Measurements from ENCODE around the gene CYP2W1.

The CYP2W1 gene

GRCh38 chr7:1016577-1017531, 33.9 kb downstream of the CYP2W1 start:
- no peak for ATAC-seq

DNA sequence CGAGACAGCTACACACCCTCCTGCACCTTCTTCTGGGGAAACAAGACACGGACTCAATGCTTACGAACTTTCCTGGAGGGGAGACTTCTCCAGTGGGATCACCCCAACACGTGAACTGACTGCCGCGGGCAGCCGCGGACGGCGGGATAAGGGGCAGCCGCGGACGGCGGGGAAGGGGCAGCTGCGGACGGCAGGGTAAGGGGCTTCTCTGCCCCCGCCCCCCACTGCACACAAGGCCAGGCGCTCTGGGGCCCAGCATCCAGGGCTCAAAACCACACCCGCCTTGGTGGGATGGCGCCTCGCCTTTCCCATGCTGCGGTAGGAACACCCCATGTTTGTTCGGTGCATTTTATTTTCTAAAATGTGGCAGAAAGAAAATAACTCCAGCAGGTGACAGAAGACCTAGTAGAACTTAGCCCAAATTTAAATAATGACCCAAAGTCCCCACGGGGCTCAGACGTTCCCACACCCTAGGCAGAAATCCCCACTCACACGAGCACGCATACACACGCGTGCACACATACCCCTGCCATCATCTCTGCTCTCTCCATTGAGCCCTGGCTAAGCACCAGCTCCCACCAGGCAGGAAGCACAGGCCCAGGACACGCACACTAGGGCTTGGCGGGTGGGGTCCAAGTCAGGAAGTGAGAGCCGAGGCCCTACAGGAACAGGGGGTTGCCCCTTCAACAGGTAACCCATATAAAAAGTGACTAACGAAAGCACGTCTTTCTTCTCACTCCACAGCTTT, 34.8 kb downstream of the CYP2W1 start:
- ATAC-seq = no peak

GRCh38 chr7:1018334-1018695, 35.3 kb downstream of the CYP2W1 start:
- no peak for ATAC-seq

DNA sequence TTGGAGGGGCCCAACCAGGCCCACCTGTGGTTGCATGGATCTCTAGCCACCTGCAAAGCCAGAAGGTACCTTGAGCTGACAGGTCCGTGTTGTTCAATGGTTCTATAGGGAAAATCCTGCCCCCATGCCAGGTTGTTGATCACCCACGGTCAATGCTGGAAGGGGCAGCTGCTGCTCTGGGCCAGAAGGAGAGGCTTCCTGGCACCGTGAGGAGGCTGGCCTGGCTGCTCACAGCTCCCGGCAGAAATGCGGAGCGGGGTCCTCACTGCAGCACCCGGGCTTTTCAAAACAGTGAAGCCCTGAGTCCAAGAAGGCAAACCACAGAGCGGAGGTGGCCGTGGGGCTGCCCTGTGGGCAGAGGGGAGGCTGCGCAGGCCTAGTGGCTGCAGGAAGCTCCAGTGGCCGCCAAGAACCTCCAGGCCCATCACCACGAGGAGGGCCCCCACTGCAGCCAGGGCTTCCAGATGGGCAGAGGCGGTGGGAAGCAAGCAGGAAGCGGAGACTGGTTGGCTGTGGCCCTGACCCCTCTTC, 36.3 kb downstream of the CYP2W1 start:
- ATAC-seq = no peak

- ATAC-seq = no peak
These were observed 37.0 kb downstream of the CYP2W1 start for GRCh38 chr7:1019789-1020610.

GRCh38 chr7:1020849-1021251, 37.9 kb downstream of the CYP2W1 start:
- no peak for ATAC-seq

DNA sequence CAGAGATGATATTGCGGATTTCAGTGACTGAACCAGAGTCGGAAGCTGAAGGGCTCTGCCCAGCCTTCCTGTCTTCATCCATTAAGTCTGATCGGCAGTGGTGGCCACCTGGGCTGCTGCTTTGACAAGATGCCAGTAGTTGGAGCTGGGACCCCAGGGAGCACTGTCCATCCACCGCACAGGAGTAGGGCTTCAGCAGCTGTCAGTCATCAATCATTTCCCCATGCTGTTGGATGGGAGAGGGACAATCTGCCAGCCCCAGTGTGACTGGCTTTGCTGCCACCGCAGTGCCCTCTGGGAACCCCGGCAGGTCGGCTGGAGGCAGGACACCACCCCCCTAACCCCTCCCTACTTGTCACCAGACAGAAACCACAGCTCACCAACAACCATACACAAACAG, 38.4 kb downstream of the CYP2W1 start:
- no peak for ATAC-seq

- no peak for ATAC-seq
These were observed 39.0 kb downstream of the CYP2W1 start for GRCh38 chr7:1021931-1022330.

GRCh38 chr7:1022356-1022755, 39.4 kb downstream of the CYP2W1 start:
- ATAC-seq = no peak

GRCh38 chr7:1022801-1023465, 40.0 kb downstream of the CYP2W1 start:
- ATAC-seq = no peak

DNA sequence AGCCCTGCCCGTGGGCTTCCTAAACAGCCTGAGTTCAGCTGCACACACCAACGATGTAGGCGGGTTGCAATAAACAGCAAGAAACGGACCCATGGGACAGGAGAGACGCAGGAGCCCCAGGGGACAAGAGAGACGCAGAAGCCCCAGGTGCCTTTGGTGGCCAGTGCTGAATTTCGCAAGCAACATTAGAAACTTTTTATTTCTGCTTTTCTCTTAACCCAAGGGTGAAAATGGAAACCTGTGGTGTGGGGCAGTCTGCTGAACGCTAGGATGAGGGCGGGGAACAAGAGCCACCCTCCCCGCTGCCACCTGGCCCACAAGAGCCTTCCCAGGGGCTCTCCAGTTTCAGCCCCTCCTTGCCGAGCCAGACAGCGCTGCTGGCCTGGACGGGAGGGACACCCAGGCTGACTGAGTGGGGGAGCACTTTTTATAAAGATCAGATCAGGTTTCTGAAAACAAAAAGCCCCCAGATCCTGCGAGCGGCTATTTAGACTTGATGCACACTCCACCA, 41.4 kb downstream of the CYP2W1 start:
- ATAC-seq = no peak

- no peak for ATAC-seq
These were observed 42.1 kb downstream of the CYP2W1 start for GRCh38 chr7:1024876-1025742.

GRCh38 chr7:1025743-1026581, 43.0 kb downstream of the CYP2W1 start:
- no peak for ATAC-seq

DNA sequence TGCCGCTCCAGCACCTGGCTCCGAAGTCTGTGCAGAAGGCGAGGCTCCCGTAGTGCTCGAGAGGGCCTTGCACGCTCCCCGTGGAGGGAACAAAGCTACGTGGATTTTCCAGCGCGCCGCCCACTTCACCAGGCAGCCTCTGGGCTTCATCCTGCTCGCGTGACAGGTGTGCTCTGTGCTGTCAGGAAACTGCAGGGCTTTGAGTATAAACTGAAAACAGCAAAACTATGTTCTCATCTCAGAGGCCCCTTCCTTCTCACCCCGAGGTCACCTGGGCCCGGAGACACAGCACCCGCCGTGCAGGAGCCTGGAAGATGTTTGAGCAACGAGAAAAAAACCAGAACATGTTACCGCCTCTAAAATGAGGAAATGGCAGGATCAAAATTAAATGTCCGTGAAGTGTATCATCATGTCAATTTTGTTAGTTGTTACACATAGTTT, 43.8 kb downstream of the CYP2W1 start:
- ATAC-seq = no peak

DNA sequence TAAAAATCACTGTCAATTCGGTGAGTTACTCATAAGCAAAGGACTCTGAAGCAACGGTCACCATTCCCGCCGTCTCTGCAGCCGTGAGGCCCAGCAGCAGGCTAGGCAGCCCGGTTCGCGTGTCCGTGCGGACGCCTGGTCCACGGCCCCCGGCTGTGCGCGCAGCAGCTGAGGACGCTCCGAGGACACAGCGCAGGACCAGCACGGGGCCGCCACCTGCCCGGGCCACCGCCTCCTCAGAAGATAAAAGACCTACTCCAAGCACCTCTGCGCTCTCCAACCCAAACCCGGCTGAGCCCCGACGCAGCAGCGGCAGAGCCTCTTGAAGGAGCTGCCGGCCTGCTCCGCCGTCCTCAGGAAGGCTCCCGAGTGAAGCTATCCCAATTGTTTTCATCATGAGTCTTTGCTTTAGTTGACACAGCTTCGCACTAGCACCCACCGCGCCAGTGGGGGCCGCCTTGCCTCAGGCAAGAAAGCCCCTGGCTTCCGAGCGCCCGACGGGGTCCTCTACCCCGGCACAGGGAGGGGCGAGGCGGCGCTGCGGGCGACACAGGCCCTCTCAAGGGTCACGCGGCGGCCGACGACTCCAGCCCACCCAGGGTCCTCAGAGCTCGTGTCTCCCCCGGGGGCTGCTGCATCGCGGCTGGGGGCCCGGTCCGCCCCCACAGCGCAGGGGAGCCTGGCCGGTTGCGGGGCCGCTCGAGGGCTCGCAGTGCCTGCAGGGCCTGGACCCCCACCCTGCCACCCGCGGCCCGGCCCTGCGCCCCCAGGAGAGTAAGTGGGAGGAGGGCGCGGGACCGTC, 44.5 kb downstream of the CYP2W1 start:
- no peak for ATAC-seq

GRCh38 chr7:1028044-1028770, 45.2 kb downstream of the CYP2W1 start:
- peak; percentile 87 to 88 for ATAC-seq

DNA sequence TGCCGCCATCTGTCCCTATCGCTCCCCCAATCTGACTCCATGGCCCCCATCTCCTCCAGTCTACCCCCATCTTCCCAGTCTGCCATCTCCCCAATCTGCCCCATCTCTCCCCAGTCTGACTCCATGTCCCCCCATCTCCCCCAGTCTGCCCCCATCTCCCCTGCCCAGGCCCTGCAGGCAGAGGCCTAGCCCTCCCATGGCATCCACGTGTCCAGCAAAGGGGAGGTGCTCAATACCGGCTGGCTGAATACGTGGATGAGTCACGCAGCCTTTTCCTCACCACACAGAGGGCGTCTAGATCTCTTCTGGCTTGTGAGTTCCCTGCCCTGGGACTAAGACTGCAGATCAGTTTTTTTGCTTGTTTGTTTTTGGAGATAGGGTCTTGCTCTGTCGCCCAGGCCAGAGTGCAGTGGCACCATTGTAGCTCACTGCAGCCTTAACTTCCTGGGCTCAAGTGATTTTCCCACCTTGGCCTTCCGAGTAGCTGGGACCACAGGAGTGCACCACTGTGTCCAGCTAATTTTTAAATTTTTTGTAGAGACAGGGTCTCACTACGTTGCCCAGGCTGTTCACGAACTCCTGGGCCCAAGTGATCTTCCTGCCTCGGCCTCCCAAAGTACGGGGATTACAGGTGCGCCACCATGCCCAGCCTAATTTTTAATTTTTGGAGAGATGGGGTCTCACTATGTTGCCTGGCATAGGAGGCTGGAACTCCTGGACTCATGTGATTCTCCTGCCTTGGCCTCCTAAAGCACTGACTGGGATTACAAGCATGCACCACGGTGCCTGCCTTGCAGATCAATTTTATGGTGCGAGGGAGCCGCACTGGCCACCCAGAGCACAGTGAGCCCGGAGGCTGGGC, 46.0 kb downstream of the CYP2W1 start:
- peak; percentile 81 to 85 for ATAC-seq
